HL-60/S4 (cell line): ENCODE measurements around the gene TFIP11.

Experiments used
- in situ Hi-C: fragments of 300-500 bp; cut with MboI; formaldehyde crosslinking; loops from 2 replicates; pipeline ENCODE4 v1.14.3; 2022; ENCODE audit warnings: low sequenced_read_pairs

The TFIP11 gene

GRCh38 chr22:26512149-26512793 is at the start of gene TFIP11:
TSS of gene TFIP11 (minus strand) at chr22:26512473. CDS start at chr22:26510272, 2,201 bp downstream.
- in situ Hi-C loops = no loop called here

- in situ Hi-C loops = no loop called here
Measured at GRCh38 chr22:26561756-26562417, 49.6 kb upstream of the TFIP11 start.

- in situ Hi-C loops = no loop called here
Measured at GRCh38 chr22:26559961-26560575, 47.8 kb upstream of the TFIP11 start.

- in situ Hi-C loops = no loop called here
Measured at GRCh38 chr22:26558248-26558895, 46.1 kb upstream of the TFIP11 start.

GRCh38 chr22:26556904-26557303 is 44.6 kb upstream of the TFIP11 start:
- in situ Hi-C loops = no loop called here

GRCh38 chr22:26555478-26555877 is 43.2 kb upstream of the TFIP11 start:
- in situ Hi-C loops = no loop called here

GRCh38 chr22:26554956-26555355 is 42.7 kb upstream of the TFIP11 start:
- in situ Hi-C loops = no loop called here

GRCh38 chr22:26553056-26553752 is 40.9 kb upstream of the TFIP11 start:
- in situ Hi-C loops = no loop called here

GRCh38 chr22:26552466-26552865 is 40.2 kb upstream of the TFIP11 start:
- in situ Hi-C loops = no loop called here

GRCh38 chr22:26551568-26551967 is 39.3 kb upstream of the TFIP11 start:
- in situ Hi-C loops = no loop called here

- in situ Hi-C loops = no loop called here
Measured at GRCh38 chr22:26550498-26551033, 38.3 kb upstream of the TFIP11 start.

GRCh38 chr22:26549902-26550497 is 37.7 kb upstream of the TFIP11 start:
- in situ Hi-C loops = no loop called here

GRCh38 chr22:26548984-26549383 is 36.7 kb upstream of the TFIP11 start:
- in situ Hi-C loops = no loop called here

- in situ Hi-C loops = no loop called here
Measured at GRCh38 chr22:26548303-26548702, 36.0 kb upstream of the TFIP11 start.

- in situ Hi-C loops = no loop called here
Measured at GRCh38 chr22:26547837-26548236, 35.6 kb upstream of the TFIP11 start.

- in situ Hi-C loops = no loop called here
Measured at GRCh38 chr22:26547426-26547825, 35.2 kb upstream of the TFIP11 start.

- in situ Hi-C loops = no loop called here
Measured at GRCh38 chr22:26546282-26546681, 34.0 kb upstream of the TFIP11 start.

- in situ Hi-C loops = no loop called here
Measured at GRCh38 chr22:26545827-26546226, 33.6 kb upstream of the TFIP11 start.

- in situ Hi-C loops = no loop called here
Measured at GRCh38 chr22:26545385-26545784, 33.1 kb upstream of the TFIP11 start.

- in situ Hi-C loops = no loop called here
Measured at GRCh38 chr22:26544489-26544888, 32.2 kb upstream of the TFIP11 start.
